GM19328 (cell line): Measurements from ENCODE around the gene PRKG1.
"Not testable (repeated sequence)": the region's sequence is repeated elsewhere in the genome, so short reads cannot be mapped to it uniquely, and the experiment has no call there.

Source experiments
- ATAC-seq: cut with Tn5 transposase; IDR thresholded peaks from one replicate; pipeline ENCODE4 v1.9.1; 2021; ENCODE audit warnings: mild to moderate bottlenecking, moderate library complexity; ENCODE audit not compliant: unreplicated experiment

PRKG1 gene

GRCh38 chr10:51168086-51168815 is 94.0 kb downstream of the PRKG1 start:
- no peak for ATAC-seq

- ATAC-seq = no peak
Measured at GRCh38 chr10:51169111-51169510, 94.8 kb downstream of the PRKG1 start.

GRCh38 chr10:51170518-51171245 is 96.4 kb downstream of the PRKG1 start:
- no peak for ATAC-seq

GRCh38 chr10:51171946-51172345 is 97.7 kb downstream of the PRKG1 start:
- ATAC-seq = no peak

- no peak for ATAC-seq
Measured at GRCh38 chr10:51176976-51177695, 102.8 kb downstream of the PRKG1 start.

- no peak for ATAC-seq
Measured at GRCh38 chr10:51178634-51179033, 104.3 kb downstream of the PRKG1 start.

- no peak for ATAC-seq
Measured at GRCh38 chr10:51180141-51180540, 105.9 kb downstream of the PRKG1 start.

- no peak for ATAC-seq
Measured at GRCh38 chr10:51183783-51184182, 109.5 kb downstream of the PRKG1 start.

- ATAC-seq = no peak
Measured at GRCh38 chr10:51186361-51186760, 112.1 kb downstream of the PRKG1 start.

GRCh38 chr10:51188008-51188407 is 113.7 kb downstream of the PRKG1 start:
- ATAC-seq = no peak

GRCh38 chr10:51188866-51189265 is 114.6 kb downstream of the PRKG1 start:
- ATAC-seq = no peak

- ATAC-seq = no peak
Measured at GRCh38 chr10:51196508-51197175, 122.4 kb downstream of the PRKG1 start.

GRCh38 chr10:51198170-51198569 is 123.9 kb downstream of the PRKG1 start:
- ATAC-seq = no peak

GRCh38 chr10:51201947-51202346 is 127.7 kb downstream of the PRKG1 start:
- ATAC-seq = no peak

GRCh38 chr10:51203359-51203758 is 129.1 kb downstream of the PRKG1 start:
- no peak for ATAC-seq

- ATAC-seq = no peak
Measured at GRCh38 chr10:51204066-51204465, 129.8 kb downstream of the PRKG1 start.

GRCh38 chr10:51204701-51205100 is 130.4 kb downstream of the PRKG1 start:
- no peak for ATAC-seq

GRCh38 chr10:51206500-51206899 is 132.2 kb downstream of the PRKG1 start:
- ATAC-seq = no peak

- not testable (repeated sequence) for ATAC-seq
Measured at GRCh38 chr10:51212937-51213336, 138.7 kb downstream of the PRKG1 start.

- no peak for ATAC-seq
Measured at GRCh38 chr10:51214207-51215196, 140.2 kb downstream of the PRKG1 start.
